Spleen (tissue), 11 donors: ENCODE measurements around the gene ZNF467. TPM values are rescaled to one million over a fixed set of nuclear protein-coding genes. Genes with fewer than 3 reads are reported as not detected.
A peak's percentile ranks its signal among the peaks of the same experiment; 100 is the strongest.

Source experiments
- DNase-seq: peaks from one replicate; pipeline ENCODE4 v3.0.0-alpha.2; 2020
- H3K27ac ChIP-seq, 8 donors: fragments of 200-600 bp; sonication (generic) in 7 of 8; 1 replicate in 4 of 8; 2 replicates in 4 of 8; pipeline versions ENCODE4 v1.5.0 to v1.8.0; 2016 to 2021; ENCODE audit warnings: inconsistent platforms in 4 of 8, mild to moderate bottlenecking in 4 of 8, moderate library complexity in 1 of 8
- H3K27me3 ChIP-seq, 7 donors: fragments of 200-600 bp; sonication (generic) in 6 of 7; replicated peaks in 1 of 7; 1 replicate in 4 of 7; 2 replicates in 3 of 7; pipeline versions ENCODE4 v1.5.0 to v1.8.0; 2016 to 2021; ENCODE audit warnings: inconsistent platforms in 3 of 7, mild to moderate bottlenecking in 1 of 7
- H3K36me3 ChIP-seq, 6 donors: fragments of 200-600 bp; sonication (generic) in 5 of 6; 1 replicate in 4 of 6; 2 replicates in 2 of 6; pipeline versions ENCODE4 v1.5.0 to v1.8.0; 2016 to 2021; ENCODE audit warnings: inconsistent platforms in 2 of 6
- H3K4me1 ChIP-seq, 6 donors: fragments of 200-600 bp; sonication (generic) in 5 of 6; 1 replicate in 3 of 6; 2 replicates in 3 of 6; pipeline versions ENCODE4 v1.5.0 to v1.8.0; 2016 to 2021; ENCODE audit warnings: inconsistent platforms in 3 of 6
- H3K4me3 ChIP-seq, 8 donors: fragments of 200-600 bp; sonication (generic) in 7 of 8; 1 replicate in 4 of 8; 2 replicates in 4 of 8; pipeline versions ENCODE4 v1.5.0 to v1.8.0; 2016 to 2021; ENCODE audit warnings: inconsistent platforms in 4 of 8, mild to moderate bottlenecking in 4 of 8, moderate library complexity in 2 of 8
- H3K9me3 ChIP-seq, 8 donors: fragments of 200-600 bp; sonication (generic) in 7 of 8; 1 replicate in 4 of 8; 2 replicates in 4 of 8; pipeline versions ENCODE4 v1.5.0 to v1.8.0; 2016 to 2021; ENCODE audit warnings: inconsistent platforms in 4 of 8
- CTCF ChIP-seq, 11 experiments: fragments of 200-600 bp in 7 of 11; fragments of 450-650 bp in 4 of 11; sonication (generic) in 4 of 11; IDR thresholded peaks in 8 of 11; conservative IDR thresholded peaks in 3 of 11; 1 replicate in 7 of 11; 2 replicates in 4 of 11; pipeline versions ENCODE4 v1.4.0 to v1.8.0; 2016 to 2021; ENCODE audit warnings: antibody characterized with exemption in 11 of 11, inconsistent platforms in 4 of 11, mild to moderate bottlenecking in 1 of 11
- POLR2A ChIP-seq, 3 donors: fragments of 450-650 bp; IDR thresholded peaks; one replicate each; pipeline ENCODE4 v1.5.1; 2017; ENCODE audit warnings: antibody characterized with exemption in 3 of 3, mild to moderate bottlenecking in 1 of 3
- POLR2AphosphoS5 ChIP-seq, 3 donors: sonication (generic); formaldehyde crosslinking; IDR thresholded peaks; one replicate each; pipeline ENCODE4 v1.5.1; 2017; ENCODE audit warnings: antibody characterized with exemption in 3 of 3
- WGBS, 5 donors: extraction: QIAGEN DNeasy Blood & Tissue Kit in 3 of 5; methylation state at CpG; one replicate each; pipeline versions ENCODE4 v1.1.5 to v1.1.7; 2013 to 2018; 5-methylcytosine and 5-hydroxymethylcytosine counted together
- intact Hi-C: fragments of 100-400 bp; cut with DNase I; formaldehyde crosslinking; loops from one replicate; pipeline ENCODE4 v1.15.0; 2023; ENCODE audit warnings: low total_unique reads
- polyA plus RNA-seq, 3 donors: library from polyadenylated mRNA; stranded (reverse); fragments of 200-250 nt; gene quantifications; one replicate each; pipeline ENCODE4 v1.2.1, GENCODE V29; 2013
- total RNA-seq, 7 donors: library from RNA; depleted of rRNA in 3 of 7; stranded (reverse); fragments of >200 nt in 3 of 7; fragmentation: NEBNext Ultra II Directional in 4 of 7; extraction: Animal tissue kit (Norgen Biotek cat#: 25700) in 4 of 7; gene quantifications; one replicate each; pipeline versions ENCODE4 v1.1.0 to v1.2.1, GENCODE V29; 2016 to 2021
- donor health status: healthy with polysubstance abuse.
- donor health status: DM: no; HTN: no; CAD: no; lungs with moderate emphysema.
- donor health status: DM: no; HTN: no; CAD: no.
- donor health status: Bipolar disorder and iron deficiency.
- donor health status: healthy.
- donor health status: DM: no; HTN: no; CAD: no.
- donor health status: DM: yes; HTN: yes; CAD: no.

The ZNF467 gene
- total and polyA plus RNA-seq, 10 donors, result 6.0 to 48.5 (median 31.3) TPM

- 70 to 92% (median 86%) methylated on average over 2 to 4 of the region's 4 CpGs for WGBS, 5 donors
- no peaks in the 10 kb centered on the region for H3K9me3 ChIP-seq
- intact Hi-C loops, result no loop called here
- no peak for DNase-seq
- peaks cover 17 to 43% (median 27%) of the 10 kb centered on the region in 6 donors for H3K4me1 ChIP-seq
- H3K4me3 ChIP-seq, result no peak overlapping the region
- H3K27me3 ChIP-seq, result no peaks in the 10 kb centered on the region
- no peak overlapping the region for H3K27ac ChIP-seq
- TF ChIP-seq CTCF (IDR thresholded peaks at IDR 0.05 in 8 of 11, conservative IDR thresholded peaks at IDR 0.05 in 3 of 11) (no peak), POLR2AphosphoS5 (IDR thresholded peaks at IDR 0.05) (no peak), POLR2A (IDR thresholded peaks at IDR 0.05) (no peak)
- H3K36me3 ChIP-seq, result no peaks in the 10 kb centered on the region
Observed at GRCh38 chr7:149779502-149779805, 6.1 kb upstream of the ZNF467 start.

GRCh38 chr7:149778696-149779501 is 5.5 kb upstream of the ZNF467 start:
- Histone ChIP-seq H3K27ac (no peak overlapping the region), H3K4me1 (peaks cover 17 to 49% (median 32%) of the 10 kb centered on the region in 6 donors), H3K27me3 (peaks cover 0 to 4% (median 0%) of the 10 kb centered on the region in 7 donors), H3K36me3 (no peaks in the 10 kb centered on the region), H3K4me3 (no peak overlapping the region), H3K9me3 (no peaks in the 10 kb centered on the region)
- no peak for TF ChIP-seq CTCF (IDR thresholded peaks at IDR 0.05 in 8 of 11, conservative IDR thresholded peaks at IDR 0.05 in 3 of 11)
- TF ChIP-seq POLR2A (IDR thresholded peaks at IDR 0.05), result no peak
- TF ChIP-seq POLR2AphosphoS5 (IDR thresholded peaks at IDR 0.05), result no peak
- intact Hi-C loops, result no loop called here
- DNase-seq, result peak; percentile 64
- 87 to 93% (median 89%) methylated on average over 5 to 11 of the region's 11 CpGs for WGBS, 5 donors

- no peak for DNase-seq
- no peak overlapping the region for H3K27ac ChIP-seq
- H3K4me3 ChIP-seq, result no peak overlapping the region
- H3K9me3 ChIP-seq, result no peaks in the 10 kb centered on the region
- 73 to 91% (median 87%) methylated on average over 5 of the region's 5 CpGs for WGBS, 5 donors
- H3K36me3 ChIP-seq, result no peaks in the 10 kb centered on the region
- TF ChIP-seq POLR2A (IDR thresholded peaks at IDR 0.05) (no peak), POLR2AphosphoS5 (IDR thresholded peaks at IDR 0.05) (no peak), CTCF (IDR thresholded peaks at IDR 0.05 in 8 of 11, conservative IDR thresholded peaks at IDR 0.05 in 3 of 11) (no peak)
- intact Hi-C loops, result no loop called here
- H3K4me1 ChIP-seq, result peaks cover 17 to 50% (median 33%) of the 10 kb centered on the region in 6 donors
- peaks cover 0 to 8% (median 0%) of the 10 kb centered on the region in 7 donors for H3K27me3 ChIP-seq
Observed at GRCh38 chr7:149778327-149778637, 4.9 kb upstream of the ZNF467 start.

GRCh38 chr7:149777551-149778326 is 4.4 kb upstream of the ZNF467 start:
- Histone ChIP-seq H3K4me1 (peaks cover 17 to 54% (median 33%) of the 10 kb centered on the region in 6 donors), H3K36me3 (no peaks in the 10 kb centered on the region), H3K9me3 (no peaks in the 10 kb centered on the region), H3K27ac (peak overlapping the region in 4 of 8 donors; percentile 52 to 67 (median 63)), H3K27me3 (peaks cover 0 to 14% (median 0%) of the 10 kb centered on the region in 7 donors), H3K4me3 (no peak overlapping the region)
- peak; percentile 77 for DNase-seq
- TF ChIP-seq POLR2AphosphoS5 (IDR thresholded peaks at IDR 0.05) (no peak), CTCF (IDR thresholded peaks at IDR 0.05 in 8 of 11, conservative IDR thresholded peaks at IDR 0.05 in 3 of 11) (no peak), POLR2A (IDR thresholded peaks at IDR 0.05) (no peak)
- intact Hi-C loops, result no loop called here
- WGBS, 5 donors, result 84 to 90% (median 88%) methylated on average over 15 to 19 of the region's 19 CpGs
